HepG2 (cell line): ENCODE measurements around the gene SULT6B1. TPM values are rescaled to one million over a fixed set of nuclear protein-coding genes. Genes with fewer than 3 reads are reported as not detected.

Experiments used
- ATF6 ChIP-seq: sonication (generic); formaldehyde crosslinking; conservative IDR thresholded peaks from 2 replicates; pipeline ENCODE4 v1.4.0; 2020; ENCODE audit warnings: missing genetic modification reagents
- CBFB ChIP-seq: sonication (generic); formaldehyde crosslinking; IDR thresholded peaks from 2 replicates; pipeline ENCODE4 v1.4.0; 2020; ENCODE audit warnings: missing genetic modification reagents
- CREB3 ChIP-seq: sonication (generic); formaldehyde crosslinking; IDR thresholded peaks from 2 replicates; pipeline ENCODE4 v1.5.0; 2020; ENCODE audit warnings: missing genetic modification reagents
- DDIT3 ChIP-seq: sonication (generic); formaldehyde crosslinking; IDR thresholded peaks from 2 replicates; pipeline ENCODE4 v1.4.0; 2020; ENCODE audit warnings: mild to moderate bottlenecking, missing genetic modification reagents
- FIP1L1 ChIP-seq: fragments of 200-400 bp; formaldehyde crosslinking; IDR thresholded peaks from 2 replicates; pipeline ENCODE4 v1.6.1; 2018; ENCODE audit warnings: low read depth, mild to moderate bottlenecking, low read length, moderate library complexity, borderline replicate concordance; ENCODE audit not compliant: insufficient read depth
- FLYWCH1 ChIP-seq: sonication (generic); formaldehyde crosslinking; IDR thresholded peaks from 2 replicates; pipeline ENCODE4 v1.8.1; 2023; ENCODE audit warnings: mild to moderate bottlenecking, missing genetic modification reagents
- IRX3 ChIP-seq: sonication (generic); formaldehyde crosslinking; IDR thresholded peaks from 2 replicates; pipeline ENCODE4 v1.8.1; 2023; ENCODE audit warnings: mild to moderate bottlenecking, low read depth, missing genetic modification reagents, borderline replicate concordance
- KLF11 ChIP-seq: IDR thresholded peaks from 2 replicates; pipeline ENCODE4 v1.6.1; 2016; ENCODE audit warnings: missing compliant biosample characterization
- KLF9 ChIP-seq: IDR thresholded peaks from 2 replicates; pipeline ENCODE4 v1.6.1; 2016; ENCODE audit warnings: low read depth
- MAFG ChIP-seq: sonication (generic); formaldehyde crosslinking; IDR thresholded peaks from 2 replicates; pipeline ENCODE4 v1.5.1; 2020; ENCODE audit warnings: mild to moderate bottlenecking, missing genetic modification reagents
- NBN ChIP-seq: fragments of 450-650 bp; conservative IDR thresholded peaks from 2 replicates; pipeline ENCODE4 v1.6.1; 2017
- NCOA2 ChIP-seq: sonication (generic); formaldehyde crosslinking; IDR thresholded peaks from 2 replicates; pipeline ENCODE4 v1.8.0; 2022; ENCODE audit warnings: inconsistent platforms
- NFE2L1 ChIP-seq: sonication (generic); formaldehyde crosslinking; IDR thresholded peaks from 2 replicates; pipeline ENCODE4 v1.4.0; 2020; ENCODE audit warnings: missing genetic modification reagents, mild to moderate bottlenecking, borderline replicate concordance
- NFKB2 ChIP-seq: sonication (generic); formaldehyde crosslinking; IDR thresholded peaks from 2 replicates; pipeline ENCODE4 v1.4.0; 2020; ENCODE audit warnings: missing genetic modification reagents, borderline replicate concordance
- NFYB ChIP-seq: sonication (generic); formaldehyde crosslinking; IDR thresholded peaks from 2 replicates; pipeline ENCODE4 v1.4.0; 2020; ENCODE audit warnings: missing genetic modification reagents
- NONO ChIP-seq, 2 experiments: fragments of 450-650 bp in 1 of 2; sonication (generic) in 1 of 2; formaldehyde crosslinking in 1 of 2; IDR thresholded peaks in 1 of 2; conservative IDR thresholded peaks in 1 of 2; 2 replicates each; pipeline versions ENCODE4 v1.6.1 to v1.8.0; 2017 to 2022; ENCODE audit warnings: mild to moderate bottlenecking in 1 of 2, missing genetic modification reagents in 1 of 2, moderate library complexity in 1 of 2
- POLR2AphosphoS2 ChIP-seq: IDR thresholded peaks from 2 replicates; pipeline ENCODE4 v1.6.1; 2011; ENCODE audit warnings: low read depth, low read length, improper control_type of control experiment
- POLR2G ChIP-seq: fragments of 200-400 bp; formaldehyde crosslinking; IDR thresholded peaks from 2 replicates; pipeline ENCODE4 v1.6.1; 2018; ENCODE audit warnings: mild to moderate bottlenecking, low read depth, low read length, moderate library complexity
- RBFOX2 ChIP-seq: fragments of 200-400 bp; formaldehyde crosslinking; IDR thresholded peaks from 2 replicates; pipeline ENCODE4 v1.6.1; 2017; ENCODE audit warnings: low read depth, mild to moderate bottlenecking, low read length
- RBM39 ChIP-seq: fragments of 200-400 bp; formaldehyde crosslinking; IDR thresholded peaks from one replicate; pipeline ENCODE4 v1.6.1; 2018; ENCODE audit warnings: antibody characterized with exemption, mild to moderate bottlenecking, low read depth, low read length; ENCODE audit not compliant: poor library complexity, severe bottlenecking
- SP1 ChIP-seq, 2 experiments: fragments of 450-650 bp in 1 of 2; sonication (generic) in 1 of 2; formaldehyde crosslinking in 1 of 2; IDR thresholded peaks; 2 replicates each; pipeline versions ENCODE4 v1.4.0 to v1.6.1; 2016 to 2020; ENCODE audit warnings: missing genetic modification reagents in 1 of 2
- TERF1 ChIP-seq: sonication (generic); formaldehyde crosslinking; IDR thresholded peaks from 2 replicates; pipeline ENCODE4 v1.8.0; 2022; ENCODE audit warnings: mild to moderate bottlenecking, missing genetic modification reagents, moderate library complexity
- THRA ChIP-seq: sonication (generic); formaldehyde crosslinking; IDR thresholded peaks from 2 replicates; pipeline ENCODE4 v1.4.0; 2020; ENCODE audit warnings: missing genetic modification reagents, borderline replicate concordance
- WIZ ChIP-seq: sonication (generic); formaldehyde crosslinking; IDR thresholded peaks from 2 replicates; pipeline ENCODE4 v1.5.1; 2020; ENCODE audit warnings: mild to moderate bottlenecking, missing genetic modification reagents
- ZNF605 ChIP-seq: sonication (generic); formaldehyde crosslinking; IDR thresholded peaks from 2 replicates; pipeline ENCODE4 v1.8.0; 2022; ENCODE audit warnings: mild to moderate bottlenecking, missing genetic modification reagents
- polyA plus RNA-seq, 8 experiments: library from polyadenylated mRNA; depleted of rRNA in 3 of 8; stranded (reverse) in 7 of 8; unstranded in 1 of 8; fragments of >200 nt; fragmentation: Illumina TruSeq in 4 of 8; extraction: Trizol in 4 of 8; gene quantifications; 2 replicates each; pipeline versions ENCODE4 v1.2.1 to v1.2.3, GENCODE V29; 2011 to 2016; ENCODE audit warnings: low read depth in 4 of 8, missing spikeins in 1 of 8, mixed read lengths in 1 of 8; ENCODE audit not compliant: insufficient read depth in 1 of 8
- total RNA-seq, 5 experiments: library from RNA; depleted of rRNA; stranded (reverse); fragments of >200 nt; fragmentation: Illumina TruSeq; extraction: Trizol; gene quantifications; 2 replicates each; pipeline ENCODE4 v1.2.3, GENCODE V29; 2016; ENCODE audit warnings: low read depth in 1 of 5

SULT6B1 gene
- total and polyA plus RNA-seq, 2 of the 13 experiments (the other 11 are each of a cell fraction or from before 2014, with no cell fraction given) = not detected

GRCh38 chr2:37156071-37156856, 32.2 kb downstream of the SULT6B1 start (continued):
- peak; percentile 23; the same call in 1 of the 2 replicates for TF ChIP-seq TERF1 (CRISPR knock-in tag)
- no peak for TF ChIP-seq SP1 (IDR thresholded peaks at IDR 0.05)
- no peak for TF ChIP-seq SP1 (CRISPR knock-in tag; IDR thresholded peaks at IDR 0.05)
- no peak for TF ChIP-seq NFE2L1 (CRISPR knock-in tag)
- no peak for TF ChIP-seq POLR2G
- no peak for TF ChIP-seq NFYB (CRISPR knock-in tag)
- peak; percentile 22; the same call in 1 of the 2 replicates for TF ChIP-seq THRA (CRISPR knock-in tag)
- TF ChIP-seq NFKB2 = peak; percentile 7; the same call in 1 of the 2 replicates
- no peak for TF ChIP-seq NBN
- TF ChIP-seq IRX3 (CRISPR knock-in tag) = no peak
- no peak for TF ChIP-seq DDIT3 (CRISPR knock-in tag)
- TF ChIP-seq FLYWCH1 (CRISPR knock-in tag) = peak; percentile 69; the same call in 1 of the 2 replicates
- no peak for TF ChIP-seq NCOA2 (CRISPR knock-in tag)
- no peak for TF ChIP-seq CBFB (CRISPR knock-in tag)
- TF ChIP-seq RBFOX2 = no peak
- no peak for TF ChIP-seq KLF11 (CRISPR knock-in tag)
- TF ChIP-seq MAFG (CRISPR knock-in tag) = no peak
- TF ChIP-seq FIP1L1 = no peak
- no peak for TF ChIP-seq RBM39
- TF ChIP-seq WIZ = no peak
- TF ChIP-seq ZNF605 (CRISPR knock-in tag) = peak; percentile 47
- TF ChIP-seq ATF6 (CRISPR knock-in tag) = no peak
- no peak for TF ChIP-seq NONO (IDR thresholded peaks at IDR 0.05)
- no peak for TF ChIP-seq NONO (CRISPR knock-in tag; conservative IDR thresholded peaks at IDR 0.05)
- TF ChIP-seq KLF9 (CRISPR knock-in tag) = no peak
- TF ChIP-seq CREB3 (CRISPR knock-in tag) = no peak
- no peak for TF ChIP-seq POLR2AphosphoS2
